Measurements from ENCODE around the gene TNNT3. TPM values are rescaled to one million over a fixed set of nuclear protein-coding genes. Genes with fewer than 3 reads are reported as not detected.

TNNT3 gene
- total RNA-seq, 1 experiment from 2014 or later = not detected

DNA sequence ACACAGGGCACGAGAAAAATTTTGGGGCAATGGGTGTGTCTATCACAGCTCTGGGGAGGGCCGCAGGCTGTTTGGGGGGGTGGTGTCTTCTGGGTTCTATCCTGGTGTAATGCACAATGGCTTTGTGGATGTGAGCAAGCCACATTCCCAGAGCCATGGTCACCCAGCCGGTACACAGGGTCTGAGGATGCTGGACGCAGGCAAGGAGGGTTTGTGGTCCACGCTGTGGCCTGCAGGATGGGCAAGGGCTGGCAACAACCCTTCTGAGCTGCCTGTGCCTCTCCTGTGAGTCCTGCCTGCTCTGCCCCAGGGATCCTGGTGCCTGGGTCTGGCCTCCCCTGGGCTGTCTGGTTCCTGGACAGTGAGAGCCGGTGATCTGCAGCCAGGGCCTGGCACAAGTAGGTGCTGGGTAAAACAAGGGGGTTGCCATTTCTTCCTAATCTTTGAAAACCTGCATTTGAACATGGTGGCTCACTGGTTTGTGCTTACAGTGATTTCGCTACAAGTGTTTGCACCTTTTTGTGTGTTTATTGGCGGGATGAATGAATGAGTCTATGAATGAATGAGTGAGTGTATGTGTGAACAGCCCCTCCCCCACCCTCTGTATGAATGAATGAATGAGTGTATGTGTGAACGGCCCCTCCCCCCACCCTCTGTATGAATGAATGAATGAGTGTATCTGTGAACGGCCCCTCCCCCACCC is 23.2 kb downstream of the TNNT3 start:
- H2AFZ ChIP-seq (ENCODE audit: low read length) = no peak overlapping the region
- no peaks in the 10 kb centered on the region for H3K27me3 ChIP-seq (ENCODE audit: low read length)
- no peaks in the 10 kb centered on the region for H3K79me2 ChIP-seq (ENCODE audit: low read length)
- ChIA-PET CTCF (no interaction called here), POLR2A (ENCODE audit: unreplicated experiment) (no interaction called here)
- no peaks in the 10 kb centered on the region for H3K9me2 ChIP-seq (replicated peaks; ENCODE audit: low read length)
- H3K36me3 ChIP-seq (ENCODE audit: low read depth, low read length) = no peaks in the 10 kb centered on the region
- H3K4me2 ChIP-seq (ENCODE audit: low read length) = no peak overlapping the region
- H3K4me1 ChIP-seq (ENCODE audit: insufficient read depth, low read length) = 0 out of 2 replicates have a peak, but pooled peaks cover 4% of the 10 kb centered on the region
- no peak overlapping the region for H3K27ac ChIP-seq (ENCODE audit: low read length)
- H4K20me1 ChIP-seq (ENCODE audit: low read length) = no peaks in the 10 kb centered on the region
- TF ChIP-seq, protein P1, sequence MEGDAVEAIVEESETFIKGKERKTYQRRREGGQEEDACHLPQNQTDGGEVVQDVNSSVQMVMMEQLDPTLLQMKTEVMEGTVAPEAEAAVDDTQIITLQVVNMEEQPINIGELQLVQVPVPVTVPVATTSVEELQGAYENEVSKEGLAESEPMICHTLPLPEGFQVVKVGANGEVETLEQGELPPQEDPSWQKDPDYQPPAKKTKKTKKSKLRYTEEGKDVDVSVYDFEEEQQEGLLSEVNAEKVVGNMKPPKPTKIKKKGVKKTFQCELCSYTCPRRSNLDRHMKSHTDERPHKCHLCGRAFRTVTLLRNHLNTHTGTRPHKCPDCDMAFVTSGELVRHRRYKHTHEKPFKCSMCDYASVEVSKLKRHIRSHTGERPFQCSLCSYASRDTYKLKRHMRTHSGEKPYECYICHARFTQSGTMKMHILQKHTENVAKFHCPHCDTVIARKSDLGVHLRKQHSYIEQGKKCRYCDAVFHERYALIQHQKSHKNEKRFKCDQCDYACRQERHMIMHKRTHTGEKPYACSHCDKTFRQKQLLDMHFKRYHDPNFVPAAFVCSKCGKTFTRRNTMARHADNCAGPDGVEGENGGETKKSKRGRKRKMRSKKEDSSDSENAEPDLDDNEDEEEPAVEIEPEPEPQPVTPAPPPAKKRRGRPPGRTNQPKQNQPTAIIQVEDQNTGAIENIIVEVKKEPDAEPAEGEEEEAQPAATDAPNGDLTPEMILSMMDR (conservative IDR thresholded peaks at IDR 0.05; ENCODE audit: low read depth, low read length) = no peak
- TF ChIP-seq EZH2phosphoT487 (IDR thresholded peaks at IDR 0.05; ENCODE audit: borderline replicate concordance, low read length) (no peak), EZH2 (IDR thresholded peaks at IDR 0.05; ENCODE audit: low read length, unreplicated experiment) (no peak)
- intact Hi-C loops (cut with micrococcal nuclease) = loop anchor here (10.0 kb wide), 1 partner anchor 48 kb away; the partner anchor contains the start of gene PRR33
- no peak for ATAC-seq
- DNase-seq = no peak
- H3K9ac ChIP-seq (ENCODE audit: low read length) = no peak overlapping the region
- BruUV-seq (replicated peaks) = no TSS peak
- no peaks in the 10 kb centered on the region for H3F3A ChIP-seq (ENCODE audit: low read length, unreplicated experiment)
- H3K4me3 ChIP-seq (ENCODE audit: low read length) = no peak overlapping the region
- no peaks in the 10 kb centered on the region for H3K9me3 ChIP-seq (ENCODE audit: low read length)

DNA sequence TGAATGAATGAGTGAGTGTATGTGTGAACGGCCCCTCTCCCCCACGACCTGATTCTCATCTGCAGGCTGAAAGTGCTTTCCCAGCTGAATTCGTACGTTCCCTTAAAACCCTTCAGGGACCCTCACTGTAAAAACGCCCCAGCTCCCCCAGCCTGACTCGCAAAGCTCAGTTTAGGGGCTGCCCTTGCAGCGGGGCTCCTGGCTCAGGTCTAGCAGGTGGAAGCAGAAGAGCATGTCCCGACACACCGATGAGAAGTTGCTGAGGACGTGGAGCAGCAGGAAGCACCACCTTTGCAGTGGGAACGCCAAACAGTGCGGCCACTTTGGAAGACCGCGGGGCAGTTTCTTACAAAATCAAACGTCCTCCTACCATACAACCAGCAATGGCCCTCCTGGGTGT is 24.1 kb downstream of the TNNT3 start:
- intact Hi-C loops (cut with micrococcal nuclease) = loop anchor here (10.0 kb wide), 1 partner anchor 49 kb away; the partner anchor contains the start of gene PRR33
- Histone ChIP-seq H3K9me2 (replicated peaks; ENCODE audit: low read length) (no peaks in the 10 kb centered on the region), H3K27ac (ENCODE audit: low read length) (no peak overlapping the region), H3K4me3 (ENCODE audit: low read length) (peak overlapping the region; percentile 56), H3K36me3 (ENCODE audit: low read depth, low read length) (no peaks in the 10 kb centered on the region), H4K20me1 (ENCODE audit: low read length) (no peaks in the 10 kb centered on the region), H3K4me1 (ENCODE audit: insufficient read depth, low read length) (0 out of 2 replicates have a peak, but pooled peaks cover 4% of the 10 kb centered on the region), H3K27me3 (ENCODE audit: low read length) (no peaks in the 10 kb centered on the region), H3K9ac (ENCODE audit: low read length) (no peak overlapping the region), H2AFZ (ENCODE audit: low read length) (peak overlapping the region; percentile 85), H3K4me2 (ENCODE audit: low read length) (peak overlapping the region; percentile 85), H3K79me2 (ENCODE audit: low read length) (no peaks in the 10 kb centered on the region), H3F3A (ENCODE audit: low read length, unreplicated experiment) (no peaks in the 10 kb centered on the region), H3K9me3 (ENCODE audit: low read length) (no peaks in the 10 kb centered on the region)
- ChIA-PET POLR2A (ENCODE audit: unreplicated experiment) (no interaction called here), CTCF (no interaction called here)
- no TSS peak for BruUV-seq (replicated peaks)
- DNase-seq (peak; percentile 3), ATAC-seq (peak; percentile 29)
- TF ChIP-seq, protein P1 (conservative IDR thresholded peaks at IDR 0.05; ENCODE audit: low read depth, low read length) = no peak
- TF ChIP-seq EZH2 (IDR thresholded peaks at IDR 0.05; ENCODE audit: low read length, unreplicated experiment) = no peak
- no peak for TF ChIP-seq EZH2phosphoT487 (IDR thresholded peaks at IDR 0.05; ENCODE audit: borderline replicate concordance, low read length)

DNA sequence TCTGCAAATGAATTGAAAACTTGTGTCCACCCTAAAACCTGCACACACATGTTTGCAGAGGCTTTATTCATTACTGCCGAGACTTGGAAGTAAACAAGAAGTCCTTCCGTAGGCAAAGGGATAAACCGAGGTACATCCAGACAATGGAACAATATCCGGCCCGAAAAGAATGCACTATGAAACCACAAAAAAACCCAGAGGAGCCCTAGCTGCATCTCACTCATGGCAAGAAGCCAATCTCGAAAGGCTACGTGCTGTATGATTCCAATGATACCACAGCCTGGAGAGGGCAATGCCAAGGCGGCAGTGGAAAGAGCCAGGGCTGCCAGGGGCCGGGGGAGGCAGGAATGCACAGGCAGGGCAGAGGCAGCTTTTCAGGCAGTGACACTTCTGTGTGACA is 24.5 kb downstream of the TNNT3 start:
- no peaks in the 10 kb centered on the region for H3K9me3 ChIP-seq (ENCODE audit: low read length)
- H4K20me1 ChIP-seq (ENCODE audit: low read length) = no peaks in the 10 kb centered on the region
- no peaks in the 10 kb centered on the region for H3K27me3 ChIP-seq (ENCODE audit: low read length)
- H3K4me2 ChIP-seq (ENCODE audit: low read length) = peak overlapping the region; percentile 85
- TF ChIP-seq EZH2phosphoT487 (IDR thresholded peaks at IDR 0.05; ENCODE audit: borderline replicate concordance, low read length) (no peak), EZH2 (IDR thresholded peaks at IDR 0.05; ENCODE audit: low read length, unreplicated experiment) (no peak)
- TF ChIP-seq, protein P1 (conservative IDR thresholded peaks at IDR 0.05; ENCODE audit: low read depth, low read length) = no peak
- POLR2A ChIA-PET (ENCODE audit: unreplicated experiment) = no interaction called here
- no peak overlapping the region for H3K9ac ChIP-seq (ENCODE audit: low read length)
- CTCF ChIA-PET = no interaction called here
- no peaks in the 10 kb centered on the region for H3F3A ChIP-seq (ENCODE audit: low read length, unreplicated experiment)
- no peaks in the 10 kb centered on the region for H3K36me3 ChIP-seq (ENCODE audit: low read depth, low read length)
- intact Hi-C loops (cut with micrococcal nuclease) = loop anchor here (10.0 kb wide), 1 partner anchor 49 kb away; the partner anchor contains the start of gene PRR33
- no peak overlapping the region for H3K27ac ChIP-seq (ENCODE audit: low read length)
- no peaks in the 10 kb centered on the region for H3K9me2 ChIP-seq (replicated peaks; ENCODE audit: low read length)
- DNase-seq = peak; percentile 44
- peak overlapping the region; percentile 56 for H3K4me3 ChIP-seq (ENCODE audit: low read length)
- no TSS peak for BruUV-seq (replicated peaks)
- peak; percentile 28; the same call in 1 of the 2 replicates for ATAC-seq
- peak overlapping the region; percentile 85 for H2AFZ ChIP-seq (ENCODE audit: low read length)
- 0 out of 2 replicates have a peak, but pooled peaks cover 4% of the 10 kb centered on the region for H3K4me1 ChIP-seq (ENCODE audit: insufficient read depth, low read length)
- no peaks in the 10 kb centered on the region for H3K79me2 ChIP-seq (ENCODE audit: low read length)
